ENCODE measurements around the gene ZSCAN16. TPM values are rescaled to one million over a fixed set of nuclear protein-coding genes. Genes with fewer than 3 reads are reported as not detected.

Gene ZSCAN16
- total RNA-seq, 1 experiment from 2014 or later: 9.9 TPM

DNA sequence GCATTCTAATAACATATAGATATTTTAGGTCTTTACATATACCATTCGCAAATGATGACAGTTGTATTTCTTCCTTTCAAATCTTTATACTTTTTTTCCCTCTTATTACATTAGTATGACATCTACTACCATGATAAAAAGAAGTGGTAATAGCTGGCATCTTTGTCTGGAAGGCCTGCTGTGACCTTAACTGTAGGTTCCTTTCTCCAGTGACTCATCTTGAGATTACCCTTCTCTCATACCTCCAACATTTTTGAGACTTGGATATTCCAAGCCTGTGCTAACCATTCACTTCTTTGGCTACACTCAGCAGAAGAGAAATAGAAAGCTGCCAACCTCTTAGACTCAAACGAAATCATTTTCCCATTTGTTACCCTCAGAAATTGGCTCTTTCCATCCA lies 47.6 kb downstream of the ZSCAN16 start:
- no peak for DNase-seq (ENCODE audit: low spot score)

DNA sequence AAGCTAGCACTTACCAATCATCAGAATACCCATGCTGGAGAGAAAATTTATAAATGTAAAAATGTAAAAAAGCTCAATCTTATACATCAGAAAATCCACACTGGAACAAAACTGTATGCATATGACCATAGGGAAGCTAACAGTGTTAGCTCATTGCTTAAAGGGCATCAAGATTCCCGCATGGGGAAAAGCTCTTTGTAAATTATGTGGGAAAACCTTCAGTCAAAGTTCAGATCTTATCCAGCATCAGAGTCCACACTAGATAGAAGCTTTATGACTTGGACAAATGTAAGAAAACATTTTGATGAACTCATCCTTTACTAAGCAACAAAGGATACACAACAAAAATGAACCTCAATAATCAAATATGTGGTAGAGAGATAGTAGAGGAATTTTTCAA lies 52.0 kb downstream of the ZSCAN16 start:
- DNase-seq (ENCODE audit: low spot score): no peak

Other genes starting within 250 kb of the ZSCAN16 start
- not detected in 2 replicates for gene OR2B2, start 212.2 kb upstream of the ZSCAN16 start, total RNA-seq (2014; rRNA removed; shearing (Covaris generic))
- not detected in 2 replicates for gene OR2B6, start 167.4 kb upstream of the ZSCAN16 start, total RNA-seq (2014; rRNA removed; shearing (Covaris generic))
- 0.09 and 1.4 TPM in 2 replicates for gene ZNF165, start 44.0 kb upstream of the ZSCAN16 start, total RNA-seq (2014; rRNA removed; shearing (Covaris generic))
- gene ZKSCAN8, start 17.3 kb downstream of the ZSCAN16 start, total RNA-seq (2014; rRNA removed; shearing (Covaris generic)): 10.2 and 10.4 TPM in 2 replicates
- 14.0 and 17.0 TPM in 2 replicates for gene ZSCAN9, start 100.7 kb downstream of the ZSCAN16 start, total RNA-seq (2014; rRNA removed; shearing (Covaris generic))
- gene ZKSCAN4, start 127.7 kb downstream of the ZSCAN16 start, total RNA-seq (2014; rRNA removed; shearing (Covaris generic)): 3.5 and 5.6 TPM in 2 replicates
- gene NKAPL, start 134.7 kb downstream of the ZSCAN16 start, total RNA-seq (2014; rRNA removed; shearing (Covaris generic)): not detected in 2 replicates
- 16.9 and 18.7 TPM in 2 replicates for gene ZSCAN26, start 142.5 kb downstream of the ZSCAN16 start, total RNA-seq (2014; rRNA removed; shearing (Covaris generic))
- 9.1 and 12.0 TPM in 2 replicates for gene PGBD1, start 157.0 kb downstream of the ZSCAN16 start, total RNA-seq (2014; rRNA removed; shearing (Covaris generic))
- 17.4 and 24.4 TPM in 2 replicates for gene ZSCAN31, start 211.5 kb downstream of the ZSCAN16 start, total RNA-seq (2014; rRNA removed; shearing (Covaris generic))
- gene ZKSCAN3, start 225.3 kb downstream of the ZSCAN16 start, total RNA-seq (2014; rRNA removed; shearing (Covaris generic)): 3.7 and 5.0 TPM in 2 replicates

All from A172 (cell line).